Smooth muscle cell of the brain vasculature (primary cell): ENCODE measurements around the gene CARD8.

ENCODE experiments used
- DNase-seq: peaks from one replicate; pipeline ENCODE4 v3.0.0-alpha.2; 2012; ENCODE audit warnings: low read depth, low spot score

Gene CARD8

DNA sequence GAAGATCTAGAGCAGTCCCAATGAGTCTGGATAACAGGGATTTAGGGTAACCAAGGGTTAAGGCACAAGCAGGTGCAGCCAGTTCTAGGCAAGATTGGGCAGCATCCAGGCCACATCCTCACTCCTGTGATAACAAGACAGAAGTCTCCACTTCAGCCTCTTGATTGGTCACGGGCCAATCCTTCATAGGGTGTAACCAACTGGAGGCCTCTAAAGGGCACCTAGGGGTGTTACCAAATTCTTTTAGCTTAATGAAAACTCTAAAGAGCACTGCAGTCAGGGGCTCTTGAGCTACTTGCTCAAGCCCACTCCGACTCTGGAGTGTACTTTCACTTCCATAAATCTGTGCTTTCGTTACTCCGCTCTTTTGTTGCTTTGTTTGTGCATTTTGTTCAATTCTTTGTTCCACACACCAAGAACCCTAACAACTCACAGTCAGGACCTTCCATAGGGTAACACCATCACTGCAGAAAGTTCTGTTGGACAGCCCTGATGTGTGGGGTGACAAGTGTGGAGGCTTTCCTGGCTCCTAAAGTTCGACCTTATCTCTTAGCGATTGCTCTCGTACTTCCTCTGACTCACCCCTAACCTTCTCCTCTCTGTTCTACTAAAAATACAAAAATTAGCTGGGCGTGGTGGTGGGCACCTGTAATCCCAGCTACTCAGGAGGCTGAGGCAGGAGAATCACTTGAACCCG is 49.2 kb downstream of the CARD8 start:
- DNase-seq = no peak

DNA sequence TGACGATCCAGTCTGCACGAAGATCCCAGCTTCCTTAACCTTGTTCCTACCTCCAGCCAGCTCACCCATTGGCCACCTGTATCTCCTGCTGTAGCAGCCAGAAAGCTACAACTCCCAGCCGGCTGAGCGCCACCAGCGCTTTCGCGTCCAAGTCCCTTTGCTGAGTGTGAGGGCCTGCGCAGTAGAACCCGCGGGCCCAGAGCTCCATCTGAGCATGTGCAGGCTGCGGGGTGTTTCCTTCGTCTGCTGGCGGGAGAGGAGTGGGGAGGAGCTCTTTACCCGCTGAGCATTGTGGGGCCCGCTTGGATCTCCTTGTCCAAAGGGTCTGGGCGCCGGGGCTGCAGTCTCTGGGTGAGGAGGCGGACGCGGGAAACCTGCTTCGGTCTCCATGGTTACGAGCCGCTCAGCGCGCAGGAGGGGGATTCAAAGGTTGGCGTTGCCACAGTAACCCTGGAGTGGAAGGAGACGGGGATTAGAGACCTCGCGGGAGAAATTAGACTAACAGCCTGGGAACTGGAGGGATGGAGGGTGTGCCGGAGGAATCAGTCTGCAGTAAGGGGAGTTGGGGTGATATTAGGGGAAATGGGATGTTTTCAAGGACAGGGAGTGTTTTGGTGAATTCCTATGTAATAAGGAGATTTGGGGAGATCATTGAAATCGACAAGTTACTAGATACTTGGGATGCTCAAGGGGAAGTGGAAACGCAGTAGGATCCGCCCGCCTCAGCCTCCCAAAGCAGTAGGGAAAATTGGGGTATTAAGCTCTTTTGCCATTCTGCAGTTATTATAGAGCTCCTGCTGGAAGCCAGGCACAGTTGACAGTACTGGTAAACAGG is 51.7 kb downstream of the CARD8 start:
- DNase-seq = peak; percentile 82

DNA sequence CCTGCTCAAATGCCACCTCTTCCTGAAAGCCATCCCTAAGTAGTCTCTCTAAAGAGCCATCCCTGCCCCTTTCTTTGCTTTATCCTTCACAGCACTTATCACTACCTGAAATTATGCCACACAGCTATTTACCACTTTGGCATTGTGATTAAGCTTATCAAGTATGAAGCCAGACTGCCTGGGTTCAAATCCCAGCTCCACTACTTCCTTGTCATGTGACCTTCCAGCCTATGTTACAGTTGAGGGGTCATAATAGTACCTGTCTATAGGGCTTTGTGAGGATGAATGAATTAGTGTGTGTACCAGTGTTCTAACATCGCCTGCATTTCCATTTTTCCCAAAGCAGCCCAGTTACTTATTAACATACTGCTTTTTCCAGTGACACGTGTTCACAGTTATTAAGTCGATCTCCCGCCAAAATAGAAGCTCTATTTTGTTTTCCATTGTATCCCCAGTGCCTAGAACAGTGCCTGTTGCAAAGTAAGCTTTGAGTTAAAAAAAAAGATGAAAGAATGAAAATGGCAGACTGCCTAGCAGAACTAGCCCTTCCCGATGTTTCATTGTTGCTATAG is 52.4 kb downstream of the CARD8 start:
- no peak for DNase-seq

DNA sequence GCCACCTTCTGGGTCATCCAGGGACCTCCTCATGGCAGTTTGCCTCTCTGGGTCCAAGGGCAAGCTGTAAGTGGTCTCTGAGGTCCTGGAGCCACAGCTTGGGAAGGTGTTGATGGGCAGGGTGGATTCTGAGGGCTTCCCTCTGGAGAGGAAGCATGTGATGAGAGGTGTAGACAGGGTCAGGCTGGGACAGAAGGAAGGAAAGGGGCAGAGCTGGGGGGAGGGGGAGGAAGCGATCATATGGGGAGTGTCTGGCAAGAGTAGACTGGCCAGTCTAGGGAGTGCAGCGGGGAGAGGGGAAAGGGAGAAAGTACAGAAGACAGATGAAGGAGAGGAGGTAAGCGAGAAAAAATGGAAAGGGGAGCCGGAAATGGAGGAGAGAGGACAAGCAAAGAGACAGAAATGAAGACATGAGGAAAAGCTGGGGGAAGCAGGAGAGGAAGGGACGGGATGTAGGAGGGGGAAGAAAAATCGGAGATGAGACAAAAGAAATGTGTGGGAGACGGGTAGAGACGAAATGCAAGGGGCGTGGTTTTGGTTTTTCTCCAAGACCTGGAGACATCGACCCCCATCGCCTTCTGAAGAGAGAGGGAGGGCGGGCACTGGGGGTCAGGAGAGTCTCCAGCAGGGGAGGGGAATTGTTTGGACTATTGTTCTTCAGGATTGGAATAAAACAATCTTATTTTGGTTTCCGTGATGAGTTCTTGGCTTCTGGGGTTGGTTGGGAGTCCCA is 58.6 kb downstream of the CARD8 start:
- DNase-seq = no peak

DNA sequence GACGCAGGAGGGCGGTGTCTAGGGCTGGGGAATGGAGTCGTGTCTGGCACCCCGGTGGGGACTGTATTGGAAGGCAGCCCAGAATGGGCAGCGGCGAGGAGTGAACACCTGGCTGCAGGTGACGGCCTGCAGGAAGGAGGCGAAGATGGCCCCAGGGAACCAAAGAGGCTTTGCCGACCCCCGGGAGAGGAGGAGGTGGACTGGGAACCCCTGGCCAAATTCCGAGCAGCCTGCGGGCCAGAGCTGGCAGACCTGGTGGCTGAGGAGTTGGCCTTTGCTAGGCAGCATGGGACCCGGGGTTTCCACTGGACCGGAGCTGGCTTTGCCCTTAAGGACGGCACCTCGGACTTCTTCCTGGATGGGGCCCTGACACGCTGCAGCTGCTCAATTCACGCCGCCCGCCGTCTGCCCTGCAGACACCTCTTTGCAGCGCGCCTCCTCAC is 59.4 kb downstream of the CARD8 start:
- DNase-seq = no peak

DNA sequence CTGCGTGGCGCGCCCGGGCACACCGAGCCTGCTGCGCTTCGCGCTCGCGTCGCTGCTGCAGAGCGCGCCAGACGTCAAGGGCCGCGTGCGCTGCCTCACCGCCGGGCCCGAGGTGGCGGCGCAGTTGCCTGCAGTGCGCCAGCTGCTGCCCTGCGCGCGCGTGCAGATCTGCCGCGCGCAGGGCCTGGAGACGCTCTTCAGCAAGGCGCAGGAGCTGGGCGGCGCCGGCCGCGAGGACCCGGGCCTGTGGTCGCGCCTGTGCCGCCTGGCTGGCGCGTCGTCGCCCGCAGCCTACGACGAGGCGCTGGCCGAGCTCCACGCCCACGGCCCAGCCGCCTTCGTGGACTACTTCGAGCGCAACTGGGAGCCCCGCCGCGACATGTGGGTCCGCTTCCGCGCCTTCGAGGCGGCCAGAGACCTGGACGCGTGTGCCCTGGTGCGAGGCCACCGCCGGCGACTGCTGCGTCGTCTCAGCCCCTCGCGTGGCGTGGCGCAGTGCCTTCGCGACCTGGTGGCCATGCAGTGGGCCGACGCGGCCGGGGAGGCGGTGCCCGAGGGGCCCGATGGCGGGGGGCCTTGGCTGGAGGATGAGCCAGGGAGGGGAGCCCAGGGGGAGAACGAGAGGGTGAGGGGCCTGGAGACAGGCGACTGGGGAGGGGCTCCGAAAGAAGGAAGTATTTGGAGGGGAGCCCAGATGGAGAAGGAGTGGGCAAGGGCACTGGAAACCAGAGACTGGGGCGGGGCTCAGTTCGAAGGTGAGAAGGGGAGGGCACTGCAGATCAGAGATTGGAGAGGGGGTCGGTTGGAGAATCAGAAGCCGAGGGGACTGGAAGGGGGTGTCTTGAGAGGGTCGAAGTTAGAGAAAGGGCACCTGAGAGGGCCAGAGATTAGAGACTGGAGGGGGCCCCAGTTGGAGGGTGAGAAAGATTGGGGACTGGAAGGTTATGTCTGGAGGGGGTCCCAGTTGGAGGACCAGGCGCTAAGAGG is 60.6 kb downstream of the CARD8 start:
- no peak for DNase-seq

DNA sequence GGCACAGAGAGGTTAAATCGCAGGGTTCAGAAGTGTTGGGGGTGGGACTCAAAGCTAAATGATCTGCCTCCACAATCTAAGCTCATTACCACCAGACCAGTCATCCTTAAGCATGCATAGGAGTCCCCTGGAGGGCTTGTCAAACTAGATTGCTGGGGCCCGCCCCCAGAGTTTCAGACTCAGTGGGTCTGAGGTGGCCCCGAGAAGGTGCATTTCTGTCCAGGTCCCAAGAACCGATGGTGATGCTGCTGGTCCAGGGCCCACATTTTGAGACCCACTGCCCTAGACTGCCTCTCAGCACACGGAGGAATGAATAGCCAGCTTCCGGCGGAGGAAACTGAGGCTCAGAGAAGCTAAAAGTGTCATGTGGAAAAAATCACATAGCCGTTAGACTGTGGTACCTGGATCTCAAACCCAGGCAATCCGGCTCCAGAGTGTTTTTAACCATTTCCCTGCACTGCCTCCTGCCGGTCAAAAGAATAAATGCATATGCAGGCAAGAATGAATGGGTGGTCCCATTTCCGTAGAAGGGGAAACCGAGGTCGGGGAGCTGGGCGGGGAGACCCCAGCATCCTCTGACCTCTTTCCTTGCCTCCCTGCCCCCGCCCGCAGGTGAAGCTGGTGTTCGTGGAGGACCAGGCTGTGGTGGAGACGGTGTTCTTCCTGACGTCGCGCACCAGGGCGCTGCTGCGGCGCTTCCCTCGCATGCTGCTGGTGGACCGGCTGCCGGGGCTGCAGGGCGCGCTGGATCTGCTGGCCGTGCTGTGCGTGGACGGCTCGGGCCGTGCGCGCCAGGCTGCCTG is 61.5 kb downstream of the CARD8 start:
- DNase-seq = no peak

DNA sequence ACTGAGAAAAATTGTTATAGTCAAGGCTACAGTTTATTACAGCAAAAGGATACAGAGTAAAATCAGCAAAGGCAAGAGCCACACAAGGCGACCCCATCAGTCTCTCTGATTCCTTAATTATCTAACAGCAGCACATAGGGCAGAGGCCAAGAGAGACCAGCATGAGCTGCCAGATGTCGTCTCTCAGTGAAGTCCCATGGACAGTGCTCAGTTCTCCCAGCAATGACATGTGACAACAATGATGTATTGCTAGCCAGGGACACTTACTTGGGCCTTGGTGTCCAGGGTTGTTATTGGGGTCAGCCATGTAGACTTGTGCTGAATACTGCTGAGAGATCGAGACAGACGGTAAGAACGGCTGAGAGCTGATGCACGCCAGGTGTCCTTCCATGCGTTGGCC is 63.0 kb downstream of the CARD8 start:
- no peak for DNase-seq

DNA sequence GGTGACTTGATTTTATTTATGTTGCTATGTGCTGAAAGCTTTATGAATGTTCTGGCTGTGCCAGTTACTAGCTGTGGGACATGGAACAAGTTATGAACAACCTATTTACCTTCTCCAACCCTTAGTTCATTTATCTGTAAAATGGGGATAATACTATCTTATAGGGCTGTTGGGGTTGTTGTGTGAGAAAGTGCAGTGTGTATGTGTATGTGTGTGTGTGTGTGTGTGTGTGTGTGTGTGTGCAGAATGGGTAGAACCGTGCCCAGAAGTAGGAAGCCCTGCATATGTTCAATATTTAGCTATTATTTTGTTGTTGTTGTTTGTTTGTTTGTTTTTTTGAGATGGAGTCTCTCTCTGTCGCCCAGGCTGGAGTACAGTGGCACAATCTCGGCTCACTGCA is 64.8 kb downstream of the CARD8 start:
- no peak for DNase-seq

DNA sequence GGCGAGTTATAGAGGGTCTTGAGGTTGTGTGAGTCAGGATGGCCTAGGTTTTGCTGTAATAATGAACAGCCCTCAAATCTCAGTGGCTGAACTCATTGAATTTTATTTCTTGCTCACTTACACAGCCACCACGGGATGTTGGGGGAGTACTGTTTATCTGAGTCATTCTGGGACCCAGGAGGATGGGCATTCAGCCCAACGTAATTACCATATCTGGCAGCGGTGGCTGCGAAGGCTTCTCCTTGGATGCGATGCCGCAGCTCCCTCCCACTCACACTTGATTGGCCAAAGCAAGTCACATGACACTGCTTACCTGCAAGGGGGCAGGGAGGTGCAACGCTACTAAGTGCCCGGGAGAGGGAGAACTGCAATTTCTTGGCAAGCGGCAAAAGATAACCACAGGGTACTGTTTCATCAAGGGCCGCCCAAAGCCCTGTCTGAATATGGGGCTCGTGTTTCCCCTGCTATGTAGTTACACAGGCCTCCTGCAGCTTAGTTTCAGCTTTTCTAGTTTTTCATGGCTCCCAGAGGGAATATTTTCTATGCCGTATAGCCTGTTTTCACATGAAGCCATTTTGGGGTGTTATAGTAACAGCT is 65.3 kb downstream of the CARD8 start:
- peak; percentile 26 for DNase-seq

DNA sequence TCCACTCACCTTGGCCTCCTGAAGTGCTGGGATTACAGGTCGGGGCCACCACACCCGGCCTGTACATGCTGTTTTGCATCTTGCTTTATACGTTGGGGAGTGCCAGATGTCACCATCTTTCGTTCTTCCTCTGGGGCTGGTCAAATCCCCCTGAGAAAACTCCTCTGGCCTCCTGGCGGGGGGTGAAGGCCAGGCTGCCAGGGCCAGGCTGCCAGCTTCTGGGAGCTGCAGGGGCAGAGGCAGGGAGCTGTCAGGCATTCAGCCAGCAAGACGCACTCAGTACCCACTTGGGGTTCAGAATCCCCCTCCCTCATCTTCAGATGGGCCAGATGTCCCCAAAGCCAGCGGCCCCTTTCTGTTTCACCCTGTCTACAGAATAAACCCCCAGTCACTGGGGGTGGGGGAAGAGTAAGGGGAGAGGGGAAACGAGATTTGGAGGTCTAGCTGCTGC is 69.1 kb downstream of the CARD8 start:
- no peak for DNase-seq

DNA sequence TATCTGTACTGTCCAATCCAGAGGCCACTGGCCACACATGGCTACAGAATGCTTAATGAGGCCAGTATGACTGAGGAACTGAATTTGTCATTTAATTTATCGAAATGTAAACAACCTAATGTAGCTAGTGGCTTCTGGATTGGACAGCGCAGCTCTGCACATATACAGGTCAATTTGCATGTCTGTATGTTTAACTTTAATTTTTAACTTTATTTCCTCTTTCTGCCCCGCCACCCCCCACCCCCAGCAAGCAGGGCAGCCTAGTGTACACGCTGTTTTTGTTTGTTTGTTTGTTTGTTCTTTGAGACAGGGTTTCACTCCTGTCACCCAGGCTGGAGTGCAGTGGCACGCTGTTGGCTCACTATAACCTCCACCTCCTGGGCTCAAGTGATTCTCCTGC is 69.7 kb downstream of the CARD8 start:
- DNase-seq = no peak

DNA sequence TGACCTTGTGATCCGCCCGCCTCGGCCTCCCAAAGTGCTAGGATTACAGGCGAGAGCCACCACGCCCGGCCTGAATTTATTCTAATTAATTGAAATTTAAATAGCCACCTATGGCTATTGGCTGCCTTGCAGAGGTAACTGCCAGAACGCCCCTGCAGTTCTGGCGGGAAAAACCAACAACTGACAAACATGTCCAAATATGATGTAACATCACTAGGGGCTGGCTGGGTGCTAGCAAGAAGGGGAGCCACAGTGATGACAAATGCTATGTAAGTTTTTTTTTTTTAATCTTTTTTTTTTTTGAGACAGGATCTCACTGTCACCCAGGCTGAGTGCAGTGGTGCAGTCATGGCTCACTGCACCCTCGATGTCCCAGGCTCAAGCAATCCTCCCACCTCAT is 72.4 kb downstream of the CARD8 start:
- no peak for DNase-seq

DNA sequence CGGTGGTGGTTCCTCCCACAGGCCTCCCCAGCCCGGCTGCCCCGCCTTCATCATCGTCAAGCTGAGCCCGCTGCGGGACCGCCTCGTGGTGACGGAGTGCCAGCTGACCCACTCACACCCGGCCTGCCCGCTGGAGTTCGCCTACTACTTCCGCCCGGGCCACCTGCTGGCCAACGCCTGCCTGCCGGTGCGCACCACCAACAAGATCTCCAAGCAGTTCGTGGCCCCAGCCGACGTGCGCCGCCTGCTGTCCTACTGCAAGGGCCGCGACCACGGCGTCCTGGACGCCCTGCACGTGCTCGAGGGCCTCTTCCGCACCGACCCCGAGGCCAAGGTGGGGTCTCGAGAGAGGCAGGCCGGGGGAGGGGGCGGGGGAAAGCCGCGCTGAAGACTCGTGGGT is 73.3 kb downstream of the CARD8 start:
- DNase-seq = no peak

DNA sequence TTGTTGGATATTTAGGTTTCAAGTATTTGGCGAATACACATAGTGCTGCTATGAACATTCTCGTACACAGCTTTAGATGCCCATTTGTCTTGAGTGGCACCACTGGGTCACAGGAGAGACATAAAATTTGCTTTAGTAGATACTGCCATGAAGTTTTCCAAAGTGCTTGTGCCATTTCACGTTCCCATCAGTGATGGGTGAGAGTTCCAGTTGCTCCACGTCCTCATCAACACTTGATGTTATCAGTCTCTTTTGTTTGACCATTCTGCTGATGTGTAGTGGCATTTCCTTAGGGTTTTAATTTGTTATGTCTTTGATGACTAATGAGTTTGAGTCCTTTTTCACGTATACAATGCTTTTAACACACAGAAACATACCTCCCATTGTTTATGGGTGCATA is 74.2 kb downstream of the CARD8 start:
- no peak for DNase-seq

DNA sequence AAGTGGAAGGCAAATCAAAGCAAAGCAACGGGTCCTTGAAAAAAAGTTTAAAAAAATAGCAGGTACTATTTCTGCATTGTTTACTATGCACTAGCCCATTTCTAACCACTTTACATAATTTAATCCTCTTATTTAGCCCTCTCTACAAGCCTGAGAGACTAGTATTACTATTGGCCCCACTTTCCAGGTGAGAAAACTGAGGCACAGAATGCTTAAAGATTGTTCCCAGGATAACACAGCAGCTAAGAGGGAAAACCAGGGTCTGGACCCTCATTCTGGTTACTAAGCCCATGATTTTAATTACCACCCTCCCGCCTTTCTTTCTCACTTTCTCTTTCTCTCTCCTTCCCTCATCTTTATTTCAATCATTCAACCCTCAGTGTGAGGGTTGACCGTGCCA is 79.5 kb downstream of the CARD8 start:
- DNase-seq = no peak

DNA sequence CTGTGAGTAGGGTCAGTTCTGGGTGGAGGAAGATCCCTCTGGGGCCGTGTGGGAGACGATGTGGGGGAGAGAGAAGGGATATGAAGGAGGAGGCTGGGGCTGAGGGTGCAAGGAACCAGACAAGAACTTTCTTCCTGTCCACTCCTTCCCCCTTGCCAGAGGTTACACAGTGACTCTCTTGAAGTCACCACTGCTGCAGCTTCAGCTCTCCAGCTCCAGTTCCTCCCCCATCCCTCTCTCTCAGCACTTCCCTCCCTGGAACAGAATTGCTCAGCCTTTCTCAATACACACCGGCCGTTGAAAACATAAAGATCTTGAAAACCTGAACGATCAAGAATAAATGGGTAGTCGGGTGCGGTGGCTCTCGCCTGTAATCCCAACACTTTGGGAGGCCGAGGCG is 80.1 kb downstream of the CARD8 start:
- no peak for DNase-seq

DNA sequence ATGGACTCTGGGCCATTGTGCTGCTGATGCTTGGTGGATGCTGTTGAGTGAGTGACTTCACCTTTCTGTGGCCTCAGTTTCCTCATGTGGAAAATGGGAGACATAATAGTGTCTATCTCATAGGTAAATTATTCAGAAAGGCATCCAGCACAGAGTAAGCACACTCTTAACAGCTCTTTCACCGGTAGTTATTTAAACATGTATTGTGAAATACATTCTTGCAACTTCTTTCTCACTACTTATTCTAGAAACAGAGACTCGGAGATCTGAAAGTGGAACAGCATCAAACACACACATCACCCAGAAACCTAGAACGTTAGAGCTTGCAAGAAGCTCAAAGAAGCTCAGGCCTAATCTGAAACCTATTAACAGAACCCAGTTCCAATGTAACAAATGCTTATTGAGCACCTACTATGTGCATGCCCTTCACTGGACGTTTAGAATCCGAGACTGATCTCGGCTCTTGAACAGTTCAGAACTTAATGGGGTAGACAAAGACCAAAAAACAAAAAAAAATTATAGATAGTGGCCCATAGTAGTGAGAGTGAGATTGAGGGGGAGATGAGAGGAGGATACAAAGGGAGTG is 81.2 kb downstream of the CARD8 start:
- no peak for DNase-seq

DNA sequence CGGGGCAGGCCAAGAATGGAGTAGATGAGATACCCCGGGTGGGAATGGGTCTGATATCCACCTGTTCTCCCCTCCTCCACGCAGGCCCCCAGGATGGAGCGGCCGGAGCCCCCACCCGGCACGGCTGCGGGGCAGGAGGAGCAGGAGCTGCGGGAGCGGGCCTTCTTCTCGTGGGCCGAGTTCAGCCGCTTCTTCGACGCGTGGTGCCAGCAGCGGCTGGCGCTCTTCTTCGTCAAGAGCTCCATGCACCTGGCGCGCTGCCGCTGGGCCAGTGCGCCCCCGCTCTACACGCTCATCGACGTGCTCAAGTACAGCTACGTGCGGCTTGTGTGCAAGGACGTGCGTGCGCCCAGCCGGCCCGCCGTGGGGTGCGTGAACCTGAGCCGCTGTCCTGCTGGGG is 84.0 kb downstream of the CARD8 start:
- no peak for DNase-seq
